ENCODE results near the gene CCDC157.

The CCDC157 gene

GRCh38 chr22:30356449-30357235, at the start of gene CCDC157, which contains the start of gene SF3A1:
Gene CCDC157 (plus strand): TSS chr22:30357007. CDS start chr22:30366001, 8,994 bp downstream.
Gene SF3A1 (minus strand): TSS chr22:30356894. CDS start chr22:30356792, 102 bp downstream.
- DNase-seq (ENCODE audit: low spot score), result peak; percentile 92

- DNase-seq (ENCODE audit: low spot score), result no peak
Measured at GRCh38 chr22:30307041-30307574, 49.7 kb upstream of the CCDC157 start.

- no peak for DNase-seq (ENCODE audit: low spot score)
Measured at GRCh38 chr22:30308093-30308492, 48.7 kb upstream of the CCDC157 start.

GRCh38 chr22:30308518-30309230, 48.1 kb upstream of the CCDC157 start:
- DNase-seq (ENCODE audit: low spot score), result no peak

GRCh38 chr22:30309951-30310741, 46.7 kb upstream of the CCDC157 start:
- no peak for DNase-seq (ENCODE audit: low spot score)

- DNase-seq (ENCODE audit: low spot score), result no peak
Measured at GRCh38 chr22:30310881-30311771, 45.7 kb upstream of the CCDC157 start.

GRCh38 chr22:30312053-30312452, 44.8 kb upstream of the CCDC157 start:
- no peak for DNase-seq (ENCODE audit: low spot score)

GRCh38 chr22:30313527-30314363, 43.1 kb upstream of the CCDC157 start:
- no peak for DNase-seq (ENCODE audit: low spot score)

GRCh38 chr22:30314915-30315314, 41.9 kb upstream of the CCDC157 start:
- DNase-seq (ENCODE audit: low spot score), result no peak

- DNase-seq (ENCODE audit: low spot score), result no peak
Measured at GRCh38 chr22:30315962-30316576, 40.7 kb upstream of the CCDC157 start.

- DNase-seq (ENCODE audit: low spot score), result no peak
Measured at GRCh38 chr22:30317778-30318177, 39.0 kb upstream of the CCDC157 start.

GRCh38 chr22:30318799-30319419, 37.9 kb upstream of the CCDC157 start:
- no peak for DNase-seq (ENCODE audit: low spot score)

GRCh38 chr22:30320021-30320556, 36.7 kb upstream of the CCDC157 start:
- no peak for DNase-seq (ENCODE audit: low spot score)

- DNase-seq (ENCODE audit: low spot score), result no peak
Measured at GRCh38 chr22:30321461-30321860, 35.3 kb upstream of the CCDC157 start.

- no peak for DNase-seq (ENCODE audit: low spot score)
Measured at GRCh38 chr22:30323246-30323645, 33.6 kb upstream of the CCDC157 start.

GRCh38 chr22:30324014-30324730, 32.6 kb upstream of the CCDC157 start:
- DNase-seq (ENCODE audit: low spot score), result no peak

- DNase-seq (ENCODE audit: low spot score), result no peak
Measured at GRCh38 chr22:30325065-30325720, 31.6 kb upstream of the CCDC157 start.
